GM21367 (cell line): ENCODE data around the gene STAB1.

Experiments
- ATAC-seq: cut with Tn5 transposase; IDR thresholded peaks from one replicate; pipeline ENCODE4 v1.9.1; 2021; ENCODE audit not compliant: unreplicated experiment

The STAB1 gene

DNA sequence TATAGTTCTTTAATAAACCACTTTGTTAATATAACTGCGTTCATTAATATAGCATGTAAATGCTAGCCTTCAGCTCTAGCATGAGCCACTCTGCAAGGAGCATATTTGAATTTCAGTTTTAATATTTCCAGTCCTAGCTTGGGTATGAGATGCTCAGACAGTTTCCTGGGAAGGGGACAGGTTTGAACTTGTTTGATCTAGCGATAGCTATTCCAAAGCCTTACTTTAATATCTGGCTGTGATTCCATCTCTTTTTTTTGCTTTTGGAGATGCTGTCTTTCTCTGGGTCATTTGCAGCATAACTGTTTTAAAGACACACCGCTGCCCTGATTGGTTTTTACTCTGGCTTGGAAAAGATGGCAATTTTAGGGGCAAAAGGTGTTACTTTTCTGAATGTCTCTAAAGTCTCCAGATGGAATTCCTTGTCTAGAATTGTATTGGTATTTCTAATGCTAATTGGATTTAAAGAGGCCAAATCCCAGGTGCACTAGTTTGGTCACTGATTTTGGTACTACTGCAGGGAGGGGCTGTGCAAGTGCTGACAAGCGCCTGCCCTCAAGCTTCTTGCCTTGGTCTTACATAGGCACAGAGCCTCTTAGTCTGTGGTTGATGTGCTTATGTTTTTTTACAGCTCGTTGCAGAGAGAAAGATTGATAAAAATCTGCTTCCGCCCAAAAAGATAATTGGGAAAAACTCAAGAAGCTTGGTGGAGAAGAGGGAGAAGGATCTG, 36.9 kb upstream of the STAB1 start:
- ATAC-seq: no peak

- ATAC-seq: no peak
These were observed 36.2 kb upstream of the STAB1 start for GRCh38 chr3:52458770-52459545.

- ATAC-seq: no peak
These were observed 33.3 kb upstream of the STAB1 start for GRCh38 chr3:52461874-52462273.

DNA sequence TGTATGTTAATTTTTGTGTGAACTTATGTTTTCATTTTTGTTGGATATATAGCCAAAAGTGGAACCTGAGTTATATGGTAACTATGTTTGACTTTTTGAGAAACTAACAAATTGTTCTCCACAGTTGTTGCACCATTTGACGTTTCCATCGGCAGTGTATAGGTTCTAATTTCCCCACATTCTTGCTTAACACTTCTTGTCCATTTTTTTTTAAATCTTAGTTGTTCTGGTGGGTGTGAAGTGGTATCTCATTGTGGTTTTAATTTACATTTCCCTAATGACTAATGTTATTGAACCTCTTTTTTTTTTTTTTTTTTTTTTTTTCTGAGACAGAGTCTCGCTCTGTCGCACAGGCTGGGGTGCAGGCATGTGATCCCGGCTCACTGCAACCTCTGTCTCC, 31.7 kb upstream of the STAB1 start:
- no peak for ATAC-seq

DNA sequence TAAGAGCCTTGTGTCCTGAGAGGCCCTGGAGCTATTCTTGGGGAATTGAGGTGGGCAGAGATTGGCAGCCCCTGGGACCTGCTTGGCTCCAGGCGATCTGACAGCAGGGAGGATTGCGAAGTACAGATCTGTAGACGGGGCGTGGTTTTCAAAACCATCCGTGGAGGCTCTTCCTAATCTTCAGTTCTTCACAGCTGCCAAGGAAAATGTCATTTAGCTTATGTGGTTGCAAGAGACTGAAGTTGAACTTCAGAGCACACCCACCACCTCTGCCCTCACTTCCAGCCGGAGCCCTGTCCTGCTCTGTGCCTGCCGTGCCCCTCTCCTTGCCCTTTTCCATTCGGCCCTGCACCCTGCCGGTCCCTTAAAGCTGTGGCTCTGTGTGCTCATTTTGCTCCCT, 26.8 kb upstream of the STAB1 start:
- no peak for ATAC-seq

DNA sequence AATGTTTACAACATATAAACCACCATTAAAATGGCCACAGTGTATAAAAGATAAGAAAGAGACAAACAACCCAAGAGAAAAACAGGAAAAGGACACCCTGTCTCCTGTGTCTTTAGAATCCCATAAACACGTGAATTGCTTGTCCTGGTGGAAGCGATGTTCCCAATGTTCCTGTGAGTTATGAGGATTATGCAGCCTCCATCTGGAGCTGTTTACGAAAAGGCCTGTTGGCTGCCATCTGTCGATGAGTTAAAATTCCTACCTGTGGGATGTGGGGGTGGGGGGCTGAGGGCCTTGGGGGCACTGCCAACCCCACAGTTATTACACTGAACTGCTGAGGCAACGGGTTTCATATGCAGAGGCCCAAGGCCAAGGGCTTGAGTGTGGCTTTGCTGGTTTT, 26.1 kb upstream of the STAB1 start:
- ATAC-seq: no peak

DNA sequence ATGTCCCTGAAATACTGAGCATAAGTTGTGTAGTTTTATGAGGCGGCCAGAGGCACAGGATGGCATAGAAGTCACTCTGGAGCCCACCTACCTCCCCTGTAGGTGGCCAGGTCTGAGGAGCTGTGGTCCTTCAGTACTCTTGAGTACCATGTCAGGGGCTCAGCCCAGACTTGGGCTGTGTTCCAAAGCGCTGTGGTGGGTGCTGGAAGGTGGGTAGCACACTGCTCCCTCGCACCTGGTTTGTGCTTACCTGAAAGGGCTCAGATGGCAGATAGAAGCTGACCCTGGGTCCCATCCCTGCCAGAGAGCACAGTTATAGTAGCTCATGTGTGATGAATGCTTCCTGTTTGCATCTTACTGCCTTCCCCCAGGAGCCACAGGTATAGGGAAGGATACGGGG, 24.2 kb upstream of the STAB1 start:
- ATAC-seq: no peak

DNA sequence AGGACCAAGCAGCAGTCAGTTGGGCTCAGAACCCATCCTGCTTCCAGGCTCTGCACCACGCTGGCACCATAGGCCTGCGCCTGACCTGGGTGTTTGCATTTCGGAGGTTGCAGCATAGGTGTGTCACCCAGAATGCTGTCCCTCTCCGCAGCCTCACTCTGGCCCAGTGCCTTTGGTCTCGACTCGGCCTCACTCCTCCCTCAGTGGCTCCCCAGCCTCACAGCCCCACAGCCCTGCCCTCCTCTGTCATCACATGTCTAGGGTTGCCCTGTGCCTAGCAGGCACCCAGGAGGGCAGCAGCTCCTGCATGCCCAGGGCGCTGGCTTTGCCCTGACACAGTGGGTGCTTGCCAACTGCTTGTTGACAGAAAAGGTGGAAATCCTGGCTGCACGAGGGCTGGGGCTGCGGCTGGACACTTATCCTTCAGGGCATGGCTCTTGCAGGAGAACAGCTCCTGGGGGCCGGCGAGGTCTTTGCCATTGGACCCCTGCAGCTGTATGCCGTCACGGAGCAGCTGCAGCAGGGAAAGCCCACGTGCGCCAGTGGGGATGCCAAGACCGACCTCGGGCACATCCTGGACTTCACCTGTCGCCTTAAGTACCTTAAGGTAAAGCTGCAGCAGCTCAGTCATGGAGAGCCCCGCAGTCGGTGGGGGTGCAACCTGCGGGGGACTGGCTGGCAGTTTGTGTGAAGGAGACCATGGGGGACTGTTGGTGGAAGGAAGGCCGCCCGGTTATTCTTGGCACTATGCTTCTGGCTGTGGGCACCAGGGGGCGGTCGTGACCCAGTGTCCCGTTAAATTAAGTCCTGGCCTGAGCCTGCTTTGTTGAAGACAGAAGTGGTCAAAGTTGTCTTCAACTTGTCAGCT, 23.5 kb upstream of the STAB1 start:
- ATAC-seq: no peak

GRCh38 chr3:52472239-52473000, 22.7 kb upstream of the STAB1 start:
- no peak for ATAC-seq

DNA sequence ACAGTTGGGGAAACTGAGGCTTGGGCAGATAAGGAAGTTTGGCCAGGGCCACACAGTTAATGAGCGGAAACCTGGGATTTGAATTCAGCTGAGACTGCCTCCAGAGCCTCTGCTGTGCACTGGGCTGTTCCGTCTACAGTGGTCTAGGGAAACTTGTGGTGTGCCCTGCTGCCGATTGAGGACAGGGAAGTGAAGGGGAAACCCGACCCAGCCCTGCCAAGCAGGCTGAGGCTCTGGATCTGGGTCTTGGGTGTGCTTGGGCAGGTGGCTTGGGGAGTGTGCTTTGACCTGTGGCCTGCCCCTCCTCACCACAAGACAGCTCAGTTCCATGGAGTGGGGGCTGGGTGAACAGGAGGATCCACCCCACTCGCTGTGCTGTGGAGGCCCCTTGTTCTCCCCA, 22.1 kb upstream of the STAB1 start:
- no peak for ATAC-seq

- ATAC-seq: no peak
These were observed 17.9 kb upstream of the STAB1 start for GRCh38 chr3:52477076-52477795.

DNA sequence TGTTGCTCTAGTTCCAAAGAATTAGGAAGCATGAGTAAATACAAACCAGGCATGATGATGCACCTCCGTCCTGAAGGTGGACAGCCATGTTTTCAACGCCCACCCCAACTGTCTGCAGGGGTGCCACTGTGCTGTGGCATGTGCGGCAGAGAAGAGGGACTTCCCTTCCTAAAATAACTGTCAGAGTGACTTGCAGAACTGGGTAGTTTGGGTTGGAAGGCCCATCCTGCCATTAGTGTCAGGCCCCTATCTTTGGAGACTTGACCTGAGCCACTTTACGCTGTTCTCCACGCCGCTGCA, 17.4 kb upstream of the STAB1 start:
- no peak for ATAC-seq

GRCh38 chr3:52479037-52479876, 15.9 kb upstream of the STAB1 start:
- ATAC-seq: no peak

- no peak for ATAC-seq
These were observed 15.1 kb upstream of the STAB1 start for GRCh38 chr3:52479877-52480575.

GRCh38 chr3:52480768-52481715, 14.1 kb upstream of the STAB1 start:
- no peak for ATAC-seq

DNA sequence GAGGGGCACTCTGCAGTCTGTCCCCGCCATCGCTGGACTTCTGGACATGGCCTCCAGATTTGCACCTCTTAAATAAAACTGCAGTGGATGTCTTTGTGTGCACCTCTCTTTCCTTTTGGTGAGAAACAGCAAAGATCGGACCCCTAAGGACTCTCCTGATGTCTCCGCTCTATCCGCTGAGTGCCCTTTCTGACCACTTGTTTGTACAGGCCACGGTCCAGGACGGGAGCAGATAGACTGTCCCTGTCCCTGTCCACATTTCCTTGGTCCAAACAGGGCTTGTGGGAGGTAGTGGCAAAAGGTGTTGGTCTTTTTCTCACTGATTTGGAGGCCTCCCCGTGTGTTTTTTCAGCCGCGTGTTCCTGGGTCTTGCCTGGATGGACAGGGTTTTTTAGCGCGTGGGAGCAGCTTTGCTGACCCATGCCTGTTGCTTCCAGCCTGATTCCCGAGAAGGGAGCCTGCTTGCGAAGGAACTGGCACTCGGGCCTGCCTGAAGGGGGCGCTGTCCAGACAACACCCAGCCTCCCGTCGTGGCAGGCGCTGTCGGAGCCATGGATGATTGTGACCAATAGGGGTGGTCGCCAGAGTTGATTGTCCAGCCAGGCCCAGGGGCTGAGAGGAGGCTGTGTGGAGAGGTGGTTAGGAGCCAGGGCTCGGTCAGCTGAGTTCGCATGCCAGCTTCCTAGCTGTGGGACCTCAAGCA, 13.2 kb upstream of the STAB1 start:
- no peak for ATAC-seq

GRCh38 chr3:52483081-52483480, 12.1 kb upstream of the STAB1 start:
- ATAC-seq: no peak
